Measurements from ENCODE around the gene PHACTR1. TPM values are rescaled to one million over a fixed set of nuclear protein-coding genes. Genes with fewer than 3 reads are reported as not detected.

PHACTR1 gene
- total RNA-seq, 1 donor from 2014 or later: 22.8 TPM

GRCh38 chr6:13273202-13273930 lies 556.8 kb downstream of the PHACTR1 start:
- DNase-seq (ENCODE audit: extremely low read depth, low read depth, low spot score): no peak

- no peak for DNase-seq (ENCODE audit: extremely low read depth, low read depth, low spot score)
Observed at GRCh38 chr6:13273931-13274706, 557.6 kb downstream of the PHACTR1 start.

GRCh38 chr6:13274707-13275434 lies 558.3 kb downstream of the PHACTR1 start:
- no peak for DNase-seq (ENCODE audit: extremely low read depth, low read depth, low spot score)

- no peak for DNase-seq (ENCODE audit: extremely low read depth, low read depth, low spot score)
Observed at GRCh38 chr6:13275435-13275989, 558.9 kb downstream of the PHACTR1 start.

- no peak for DNase-seq (ENCODE audit: extremely low read depth, low read depth, low spot score)
Observed at GRCh38 chr6:13277231-13277630, 560.7 kb downstream of the PHACTR1 start.

- no peak for DNase-seq (ENCODE audit: extremely low read depth, low read depth, low spot score)
Observed at GRCh38 chr6:13278164-13278563, 561.6 kb downstream of the PHACTR1 start.

- DNase-seq (ENCODE audit: extremely low read depth, low read depth, low spot score): no peak
Observed at GRCh38 chr6:13278991-13279390, 562.4 kb downstream of the PHACTR1 start.

- no peak for DNase-seq (ENCODE audit: extremely low read depth, low read depth, low spot score)
Observed at GRCh38 chr6:13280254-13280653, 563.7 kb downstream of the PHACTR1 start.

GRCh38 chr6:13281686-13282085 lies 565.1 kb downstream of the PHACTR1 start:
- no peak for DNase-seq (ENCODE audit: extremely low read depth, low read depth, low spot score)

GRCh38 chr6:13282393-13283069 lies 566.0 kb downstream of the PHACTR1 start:
- DNase-seq (ENCODE audit: extremely low read depth, low read depth, low spot score): no peak

- no peak for DNase-seq (ENCODE audit: extremely low read depth, low read depth, low spot score)
Observed at GRCh38 chr6:13283331-13283730, 566.8 kb downstream of the PHACTR1 start.

- no peak for DNase-seq (ENCODE audit: extremely low read depth, low read depth, low spot score)
Observed at GRCh38 chr6:13284646-13285045, 568.1 kb downstream of the PHACTR1 start.

- no peak for DNase-seq (ENCODE audit: extremely low read depth, low read depth, low spot score)
Observed at GRCh38 chr6:13285705-13286104, 569.1 kb downstream of the PHACTR1 start.

- no peak for DNase-seq (ENCODE audit: extremely low read depth, low read depth, low spot score)
Observed at GRCh38 chr6:13286181-13286580, 569.6 kb downstream of the PHACTR1 start.

- no peak for DNase-seq (ENCODE audit: extremely low read depth, low read depth, low spot score)
Observed at GRCh38 chr6:13287104-13287503, 570.5 kb downstream of the PHACTR1 start.

- no peak for DNase-seq (ENCODE audit: extremely low read depth, low read depth, low spot score)
Observed at GRCh38 chr6:13288481-13288880, 571.9 kb downstream of the PHACTR1 start.

GRCh38 chr6:13288969-13289391 lies 572.4 kb downstream of the PHACTR1 start:
- DNase-seq (ENCODE audit: extremely low read depth, low read depth, low spot score): no peak

GRCh38 chr6:13289789-13290318 lies 573.3 kb downstream of the PHACTR1 start:
- DNase-seq (ENCODE audit: extremely low read depth, low read depth, low spot score): no peak

- DNase-seq (ENCODE audit: extremely low read depth, low read depth, low spot score): no peak
Observed at GRCh38 chr6:13290335-13290734, 573.8 kb downstream of the PHACTR1 start.

GRCh38 chr6:13292774-13293173 lies 576.2 kb downstream of the PHACTR1 start:
- DNase-seq (ENCODE audit: extremely low read depth, low read depth, low spot score): no peak
